CMK (cell line): ENCODE results near the gene HOXB4.

Experiments used
- DNase-seq: peaks from one replicate; pipeline ENCODE4 v3.0.0-alpha.2; 2010; ENCODE audit warnings: low read depth

The HOXB4 gene

GRCh38 chr17:48528936-48529682, 49.0 kb downstream of the HOXB4 start:
- DNase-seq: no peak

DNA sequence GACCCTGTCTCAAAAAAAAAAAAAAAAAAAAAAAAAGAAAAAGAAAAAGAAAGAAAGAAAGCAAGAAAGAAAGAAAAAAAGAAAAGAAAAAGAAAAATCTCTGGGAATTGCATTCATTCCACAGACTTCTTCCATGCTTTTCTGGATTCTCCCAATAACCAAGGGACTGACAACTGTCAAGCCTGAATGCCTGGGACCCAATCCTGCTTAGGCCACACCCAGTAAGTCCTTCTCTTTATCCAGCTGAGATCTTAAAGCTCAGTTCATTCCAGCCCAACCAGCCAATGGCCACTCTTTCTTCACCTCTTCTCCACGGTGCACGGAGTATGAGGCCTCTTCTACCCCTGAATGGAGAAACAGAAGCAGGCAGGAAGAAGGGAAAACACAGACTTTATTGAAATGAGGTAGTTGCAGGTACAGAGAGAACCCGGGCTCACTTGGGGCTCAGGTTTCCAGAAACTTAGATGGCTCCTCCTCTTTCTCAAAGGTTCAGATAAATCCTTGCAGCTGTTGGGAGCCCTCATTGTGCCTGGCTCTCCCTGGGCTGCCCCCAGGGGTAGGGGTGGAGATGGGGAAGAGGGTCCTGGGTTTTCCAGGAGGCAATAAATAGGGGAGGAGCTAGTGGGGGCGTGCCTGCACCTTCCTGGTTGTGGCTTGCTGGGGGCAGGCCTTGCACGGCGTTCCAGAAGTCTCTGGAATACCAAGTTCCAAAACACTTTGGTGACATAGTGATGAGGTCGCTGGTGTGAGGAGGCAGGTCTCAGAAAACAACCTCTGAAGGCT, 49.8 kb downstream of the HOXB4 start:
- no peak for DNase-seq

- no peak for DNase-seq
Measured at GRCh38 chr17:48527547-48527932, 50.6 kb downstream of the HOXB4 start.

DNA sequence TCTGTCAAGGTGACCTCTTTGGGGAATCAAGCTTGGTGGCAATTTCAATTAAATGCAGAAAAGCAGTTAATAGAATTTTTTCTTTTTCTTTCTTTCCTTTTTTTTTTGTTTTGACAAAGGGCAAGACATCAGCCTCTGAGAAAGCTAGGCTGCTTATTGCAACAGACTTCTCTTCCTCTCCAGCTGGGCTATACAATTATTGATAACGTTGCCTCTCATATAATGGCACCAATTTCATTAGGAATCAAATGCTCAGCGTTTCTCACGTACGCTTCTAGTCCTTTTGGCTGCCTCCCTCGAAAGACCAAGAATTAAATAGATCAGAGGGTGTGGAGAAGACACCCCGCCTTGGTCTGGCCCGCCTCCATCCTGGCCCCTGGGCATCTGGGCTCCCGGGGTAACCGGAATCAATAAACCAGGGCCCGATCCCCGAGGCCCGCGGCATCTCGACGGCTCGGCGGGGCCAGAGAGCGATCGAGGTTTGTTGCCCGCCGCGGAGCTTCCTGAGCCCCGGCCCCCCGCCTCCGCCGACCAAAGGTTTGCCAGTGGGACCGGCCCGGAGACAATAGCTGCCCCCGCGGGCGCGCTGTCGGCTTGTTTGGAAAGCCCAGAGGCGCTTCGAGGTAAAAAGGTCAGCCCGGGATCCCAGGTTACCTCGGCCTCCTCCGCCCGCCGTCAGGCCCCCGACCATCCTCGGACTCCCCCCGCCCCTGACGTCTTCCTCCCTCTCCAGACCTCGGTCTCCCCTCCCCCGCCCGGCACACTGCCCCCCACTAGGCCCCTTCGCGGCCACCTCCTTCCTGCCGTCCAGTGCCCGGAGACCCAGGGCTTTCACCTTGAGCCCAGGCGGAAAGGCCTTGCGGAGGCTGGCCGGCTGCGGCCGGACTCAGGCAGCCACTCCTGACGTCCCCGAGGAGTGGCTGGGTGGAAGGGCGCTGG, 51.3 kb downstream of the HOXB4 start:
- DNase-seq: no peak
